Right cardiac atrium (tissue), 5 donors: Measurements from ENCODE around the gene IPPK. TPM values are rescaled to one million over a fixed set of nuclear protein-coding genes. Genes with fewer than 3 reads are reported as not detected.

ENCODE experiments used
- ATAC-seq, 2 donors: fragments of 200-7000 bp; cut with Tn5 transposase; one replicate each; pipeline versions ENCODE4 v1.8.0 to v1.9.1; 2020; ENCODE audit warnings: moderate library complexity in 2 of 2, mild to moderate bottlenecking in 1 of 2
- DNase-seq, 3 donors: peaks; one replicate each; pipeline ENCODE4 v3.0.0-alpha.2; 2020
- H3K27ac ChIP-seq: one replicate; pipeline ENCODE4 v1.5.1; 2013; ENCODE audit warnings: mild to moderate bottlenecking, low read length, control low read depth, moderate library complexity
- H3K27me3 ChIP-seq: one replicate; pipeline ENCODE4 v1.6.1; 2013; ENCODE audit not compliant: control insufficient read depth, insufficient read depth
- H3K4me1 ChIP-seq: one replicate; pipeline ENCODE4 v1.6.1; 2013; ENCODE audit warnings: low read length; ENCODE audit not compliant: control insufficient read depth, insufficient read depth
- H3K4me3 ChIP-seq: one replicate; pipeline ENCODE4 v1.5.1; 2013; ENCODE audit warnings: low read length, control low read depth
- H3K9me3 ChIP-seq: one replicate; pipeline ENCODE4 v1.6.1; 2013; ENCODE audit warnings: low read length; ENCODE audit not compliant: control insufficient read depth
- WGBS: extraction: QIAGEN DNeasy Blood & Tissue Kit; methylation state at CpG from one replicate; pipeline ENCODE4 v1.1.7; 2013; 5-methylcytosine and 5-hydroxymethylcytosine counted together
- intact Hi-C, 4 donors: fragments of 100-400 bp; cut with DNase I; formaldehyde crosslinking; loops; one replicate each; pipeline versions ENCODE4 v1.11.0 to v1.14.0; 2022 to 2023
- polyA plus RNA-seq: library from polyadenylated mRNA; stranded (reverse); fragments of 200-250 nt; gene quantifications from one replicate; pipeline ENCODE4 v1.2.3, GENCODE V29; 2013
- total RNA-seq, 4 donors: library from RNA; stranded (reverse); fragmentation: NEBNext Ultra II Directional; extraction: Animal tissue kit (Norgen Biotek cat#: 25700); gene quantifications; one replicate each; pipeline ENCODE4 v1.2.1, GENCODE V29; 2021
- donor health status: healthy with polysubstance abuse.
- donor health status: DM: no; HTN: yes; CAD: no.
- donor health status: DM: no; HTN: no; CAD: no.
- donor health status: DM: no; HTN: yes; CAD: no; lungs with severe emphysema.
- donor health status: DM: yes; HTN: yes; CAD: no.

IPPK gene
- total and polyA plus RNA-seq, 5 donors: 8.6 to 20.9 (median 11.3) TPM

DNA sequence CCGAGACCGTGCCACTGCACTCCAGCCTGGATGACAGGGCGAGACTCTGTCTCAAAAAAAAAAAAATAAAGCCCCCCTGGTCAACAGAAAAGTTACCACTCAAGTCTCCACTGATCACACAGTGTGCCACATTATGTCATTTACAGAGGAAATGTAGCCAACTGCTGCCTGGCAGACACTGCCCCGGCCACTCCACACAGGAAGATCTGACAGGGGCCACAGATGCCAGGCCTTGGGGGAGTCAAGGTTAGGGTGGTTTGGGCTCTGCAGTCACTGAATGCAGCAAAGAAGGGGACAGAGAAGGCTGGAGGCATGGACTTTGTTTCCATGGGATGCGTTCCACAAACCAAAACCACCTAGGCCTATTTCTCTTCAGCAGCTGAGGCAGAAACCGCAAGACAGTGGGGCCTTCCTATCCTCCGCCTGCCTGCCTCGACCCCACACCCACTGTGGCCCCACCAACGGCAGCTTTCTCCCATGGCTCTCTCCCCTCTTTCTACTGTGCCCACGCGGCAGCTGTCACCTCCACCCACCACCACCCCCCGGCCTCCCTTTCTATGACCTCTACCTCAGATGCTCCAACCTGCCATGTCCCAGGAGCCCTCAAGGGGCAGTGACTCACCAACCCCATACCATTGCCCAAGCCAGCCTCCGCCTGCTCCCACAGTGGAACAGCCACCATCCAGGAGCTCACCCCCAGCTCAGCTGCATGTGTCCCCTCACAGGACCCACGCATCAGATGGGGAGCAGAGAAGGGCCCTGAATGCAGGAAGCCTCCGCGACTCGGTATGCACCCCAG, 12.4 kb downstream of the IPPK start:
- Histone ChIP-seq H3K27me3 (no peaks in the 10 kb centered on the region), H3K9me3 (no peaks in the 10 kb centered on the region), H3K27ac (no peak overlapping the region), H3K4me3 (no peak overlapping the region), H3K4me1 (peaks cover 7% of the 10 kb centered on the region)
- ATAC-seq (no peak), DNase-seq (peak in 1 of 3 donors; percentile 41)
- 91% methylated on average over 17 of the region's 17 CpGs for WGBS
- intact Hi-C loops: loop anchor here in 1 of 4 donors (10.0 kb wide), 1 partner anchor 127 kb away; no protein-coding TSS in a partner anchor

DNA sequence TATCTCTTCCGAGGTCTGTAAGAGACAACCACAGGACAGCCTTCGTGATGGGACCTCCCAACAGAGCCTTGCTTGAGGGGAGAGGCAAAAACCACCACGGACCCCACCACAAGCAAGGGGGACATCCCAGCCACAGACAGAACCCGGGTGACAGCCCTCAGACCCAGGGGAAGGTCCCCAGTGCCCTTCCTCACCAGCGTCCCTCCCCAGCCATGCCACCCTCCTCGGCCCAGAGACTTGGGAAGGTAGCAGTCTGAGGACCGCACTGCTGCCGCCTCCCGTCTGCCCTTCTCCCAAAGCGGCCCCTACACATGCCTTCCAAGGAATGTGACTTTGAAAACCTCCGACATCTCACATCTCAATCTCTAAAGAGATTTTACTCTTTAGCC, 13.4 kb downstream of the IPPK start:
- peaks cover 7% of the 10 kb centered on the region for H3K4me1 ChIP-seq
- no peak overlapping the region for H3K27ac ChIP-seq
- no peak for ATAC-seq
- intact Hi-C loops: loop anchor here in 1 of 4 donors (10.0 kb wide), 1 partner anchor 128 kb away; no protein-coding TSS in a partner anchor
- 86% methylated on average over 11 of the region's 11 CpGs for WGBS
- no peaks in the 10 kb centered on the region for H3K27me3 ChIP-seq
- H3K4me3 ChIP-seq: no peak overlapping the region
- H3K9me3 ChIP-seq: no peaks in the 10 kb centered on the region
- peak in 1 of 3 donors; percentile 57 for DNase-seq

DNA sequence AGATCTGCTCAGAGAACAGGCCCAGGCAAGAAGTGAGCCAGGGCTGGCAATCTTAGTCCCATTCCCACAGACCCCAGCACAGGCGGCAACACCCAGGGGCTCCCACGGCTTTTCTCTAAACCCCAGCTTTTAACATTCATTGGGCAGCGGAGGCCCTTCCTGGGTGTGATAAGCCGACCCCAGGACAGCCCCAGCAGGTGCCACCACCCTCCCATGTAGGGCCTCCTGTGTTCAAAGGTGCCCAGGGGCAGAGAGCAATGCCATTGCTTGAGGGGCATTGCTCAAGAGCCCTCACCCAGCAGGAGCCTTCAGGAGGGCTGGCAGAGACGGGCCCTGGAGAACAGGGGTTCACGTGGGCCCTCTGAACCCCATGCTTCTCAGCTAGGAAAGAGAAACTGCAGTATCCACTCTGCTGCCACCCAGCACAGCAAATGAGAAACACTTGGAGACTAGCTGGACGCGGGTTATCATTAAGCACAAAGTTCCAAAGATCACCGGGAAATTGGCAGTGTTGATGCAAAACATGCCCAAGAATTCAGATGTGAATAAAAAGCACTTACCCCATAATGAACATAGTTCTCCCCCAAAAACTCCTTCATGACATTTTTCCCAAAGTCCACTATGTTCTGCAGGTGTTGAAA, 13.9 kb downstream of the IPPK start:
- Histone ChIP-seq H3K27ac (no peak overlapping the region), H3K4me1 (peaks cover 9% of the 10 kb centered on the region), H3K9me3 (no peaks in the 10 kb centered on the region), H3K4me3 (no peak overlapping the region), H3K27me3 (no peaks in the 10 kb centered on the region)
- 75% methylated on average over 9 of the region's 9 CpGs for WGBS
- intact Hi-C loops: loop anchor here in 1 of 4 donors (10.0 kb wide), 1 partner anchor 129 kb away; no protein-coding TSS in a partner anchor
- DNase-seq (peak in 1 of 3 donors; percentile 45), ATAC-seq (no peak)

DNA sequence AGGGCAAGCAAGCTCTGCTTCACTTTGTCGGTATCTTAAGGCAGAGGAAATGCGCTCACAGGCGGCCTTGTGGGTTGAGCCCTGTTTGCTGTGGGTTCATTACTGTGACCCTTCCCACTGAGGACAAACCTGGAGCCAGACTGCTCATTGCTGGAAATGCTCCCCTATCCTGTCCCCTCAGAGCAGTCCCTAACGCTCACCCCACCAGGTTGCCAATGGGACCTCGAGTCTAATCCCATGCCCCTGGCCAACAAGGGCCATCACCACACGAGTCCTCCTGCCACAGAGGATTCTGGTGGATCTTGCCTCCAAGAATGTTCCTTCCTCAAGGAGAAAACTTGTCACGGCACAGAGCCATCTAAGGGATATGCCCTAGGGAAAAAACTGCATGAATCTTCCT, 14.6 kb downstream of the IPPK start:
- no peaks in the 10 kb centered on the region for H3K9me3 ChIP-seq
- H3K27ac ChIP-seq: peak overlapping the region; percentile 21
- H3K27me3 ChIP-seq: no peaks in the 10 kb centered on the region
- intact Hi-C loops: loop anchor here in 1 of 4 donors (10.0 kb wide), 1 partner anchor 129 kb away; no protein-coding TSS in a partner anchor
- no peak overlapping the region for H3K4me3 ChIP-seq
- no peak for ATAC-seq
- peak in 1 of 3 donors; percentile 46 for DNase-seq
- H3K4me1 ChIP-seq: peaks cover 9% of the 10 kb centered on the region
- 93% methylated on average over 7 of the region's 7 CpGs for WGBS

- Histone ChIP-seq H3K4me1 (peaks cover 9% of the 10 kb centered on the region), H3K27ac (peak overlapping the region; percentile 21), H3K27me3 (no peaks in the 10 kb centered on the region), H3K4me3 (no peak overlapping the region), H3K9me3 (no peaks in the 10 kb centered on the region)
- DNase-seq (peak in 2 of 3 donors; percentile 71 to 78), ATAC-seq (peak; percentile 46 to 56)
- intact Hi-C loops: loop anchor here in 1 of 4 donors (10.0 kb wide), 1 partner anchor 130 kb away; no protein-coding TSS in a partner anchor
- WGBS: 82% methylated on average over 19 of the region's 19 CpGs
Measured at GRCh38 chr9:92654481-92655301, 15.2 kb downstream of the IPPK start.

DNA sequence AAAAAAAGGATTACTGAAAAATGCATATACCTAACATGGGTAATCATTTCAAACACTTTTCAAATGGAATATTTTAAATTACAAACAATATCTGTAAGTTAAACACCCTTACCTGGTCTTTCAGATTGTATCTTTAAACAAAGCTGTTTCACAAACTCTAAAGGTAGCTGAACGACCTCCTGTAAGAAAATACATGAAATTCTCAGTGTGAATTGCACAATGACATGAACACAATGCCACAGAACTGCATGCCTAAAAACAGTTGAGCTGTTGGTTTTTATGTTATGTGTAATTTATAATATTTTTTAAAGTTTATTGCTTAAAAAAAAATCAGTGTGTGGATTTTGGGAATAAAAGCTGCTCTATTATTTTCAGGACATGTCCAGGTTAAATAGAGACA, 17.5 kb downstream of the IPPK start:
- Histone ChIP-seq H3K4me3 (no peak overlapping the region), H3K4me1 (peaks cover 9% of the 10 kb centered on the region), H3K9me3 (no peaks in the 10 kb centered on the region), H3K27me3 (no peaks in the 10 kb centered on the region), H3K27ac (no peak overlapping the region)
- intact Hi-C loops: loop anchor here in 1 of 4 donors (10.0 kb wide), 1 partner anchor 132 kb away; no protein-coding TSS in a partner anchor
- 74% methylated on average over 1 of the region's 1 CpG for WGBS
- no peak for DNase-seq
- no peak for ATAC-seq

- peak overlapping the region; percentile 79 for H3K27ac ChIP-seq
- H3K9me3 ChIP-seq: no peaks in the 10 kb centered on the region
- peaks cover 9% of the 10 kb centered on the region for H3K4me1 ChIP-seq
- 45% methylated on average over 10 of the region's 10 CpGs for WGBS
- no peak overlapping the region for H3K4me3 ChIP-seq
- peak; percentile 79 to 92 for ATAC-seq
- intact Hi-C loops: loop anchor here in 1 of 4 donors (10.0 kb wide), 1 partner anchor 134 kb away; no protein-coding TSS in a partner anchor
- DNase-seq: peak; percentile 70 to 92 (median 89)
- no peaks in the 10 kb centered on the region for H3K27me3 ChIP-seq
Measured at GRCh38 chr9:92650839-92651621, 18.9 kb downstream of the IPPK start.

DNA sequence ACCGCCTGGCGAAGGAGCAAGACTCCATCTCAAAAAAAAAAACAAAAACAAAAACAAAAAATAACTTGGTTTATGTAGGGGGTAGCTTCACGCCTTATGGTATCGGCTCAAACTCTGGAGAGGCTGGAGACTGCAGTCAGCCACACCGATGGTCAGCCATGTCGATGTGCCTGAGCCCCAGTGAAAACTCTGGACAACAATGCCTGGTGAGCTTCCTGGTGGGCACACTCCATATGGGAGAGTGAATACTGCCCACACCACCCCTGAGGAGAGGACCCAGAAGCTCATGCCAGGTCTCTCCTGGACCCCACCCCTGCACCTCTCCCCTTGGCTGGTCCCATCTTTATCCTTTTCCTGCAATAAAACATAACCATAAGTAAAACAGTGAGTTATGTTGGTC, 19.6 kb downstream of the IPPK start:
- intact Hi-C loops: loop anchor here in 1 of 4 donors (10.0 kb wide), 1 partner anchor 135 kb away; no protein-coding TSS in a partner anchor
- no peak for ATAC-seq
- Histone ChIP-seq H3K4me1 (peaks cover 9% of the 10 kb centered on the region), H3K27ac (peak overlapping the region; percentile 58), H3K9me3 (no peaks in the 10 kb centered on the region), H3K4me3 (no peak overlapping the region), H3K27me3 (no peaks in the 10 kb centered on the region)
- 97% methylated on average over 6 of the region's 6 CpGs for WGBS
- no peak for DNase-seq

DNA sequence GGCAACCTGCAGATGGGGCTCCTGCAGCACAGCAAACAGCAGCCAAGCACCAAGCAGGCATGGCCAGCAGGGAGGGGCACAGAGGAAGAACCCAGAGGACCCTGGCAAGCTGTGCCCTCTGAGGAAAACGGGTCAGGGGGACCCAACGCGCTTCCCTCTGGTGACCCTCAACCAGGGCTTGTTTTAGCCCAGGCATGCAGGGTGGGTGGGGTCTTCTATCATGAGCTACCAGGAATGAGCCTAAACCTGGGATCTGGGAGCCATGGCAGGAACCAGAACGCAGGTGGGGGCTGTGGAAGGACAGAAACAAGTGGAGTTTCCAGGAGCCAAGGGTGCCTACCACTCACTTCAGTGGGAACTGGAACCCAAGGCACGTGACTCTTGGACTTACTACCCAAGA, 20.9 kb downstream of the IPPK start:
- H3K27ac ChIP-seq: no peak overlapping the region
- H3K4me1 ChIP-seq: peaks cover 4% of the 10 kb centered on the region
- no peak overlapping the region for H3K4me3 ChIP-seq
- no peak for ATAC-seq
- no peaks in the 10 kb centered on the region for H3K9me3 ChIP-seq
- no peaks in the 10 kb centered on the region for H3K27me3 ChIP-seq
- DNase-seq: peak in 1 of 3 donors; percentile 23
- WGBS: 93% methylated on average over 5 of the region's 5 CpGs
- intact Hi-C loops: no loop called here

DNA sequence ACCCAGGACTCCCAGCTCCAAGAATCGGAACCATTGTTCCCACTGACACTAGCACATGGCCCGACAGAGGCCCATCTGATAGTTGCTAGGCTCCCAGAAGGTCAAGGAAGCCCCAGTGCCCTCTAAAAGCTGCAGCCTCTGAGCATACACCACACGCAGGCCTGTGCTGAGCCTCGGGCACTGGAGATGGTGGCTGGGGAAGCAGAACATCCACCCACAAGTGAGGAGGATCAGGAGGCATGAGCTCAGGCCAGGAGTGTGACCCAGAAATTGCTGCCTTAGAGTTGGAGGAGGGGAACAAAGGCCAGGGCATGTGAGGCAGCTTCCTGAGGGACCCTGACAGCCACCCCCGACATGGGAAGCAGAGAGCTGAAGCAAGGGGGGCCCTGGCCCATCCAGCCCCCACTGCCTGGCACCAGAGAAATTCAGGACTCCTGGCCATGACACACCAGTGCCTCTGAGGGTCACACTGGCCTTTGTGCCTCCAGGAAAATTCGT, 21.4 kb downstream of the IPPK start:
- Histone ChIP-seq H3K27ac (no peak overlapping the region), H3K27me3 (no peaks in the 10 kb centered on the region), H3K4me3 (no peak overlapping the region), H3K9me3 (no peaks in the 10 kb centered on the region), H3K4me1 (peaks cover 3% of the 10 kb centered on the region)
- intact Hi-C loops: no loop called here
- DNase-seq (peak in 1 of 3 donors; percentile 26), ATAC-seq (peak in 1 of 2 donors; percentile 37)
- WGBS: 61% methylated on average over 6 of the region's 6 CpGs
